Activated T-cell treated with anti-CD3 and anti-CD28 coated beads, Interleukin-2, amount 50 U/mL, for 72 hours (primary cell): ENCODE measurements around the gene PCDHA8. TPM values are rescaled to one million over a fixed set of nuclear protein-coding genes. Genes with fewer than 3 reads are reported as not detected.
"Not testable (repeated sequence)": the region's sequence is repeated elsewhere in the genome, so short reads cannot be mapped to it uniquely, and the experiment has no call there.

ENCODE experiments used
- ATAC-seq, 2 donors: fragments of 150-1000 bp; cut with Tn5 transposase; replicated peaks in 1 of 2; 2 replicates each; pipeline ENCODE4 v1.10.0; 2021; ENCODE audit warnings: moderate library complexity in 2 of 2, mild to moderate bottlenecking in 1 of 2
- DNase-seq, 2 donors: peaks; one replicate each; pipeline ENCODE4 v3.0.0; 2021 to 2022; ENCODE audit warnings: mixed read lengths in 1 of 2
- H3K27ac Mint-ChIP-seq: one replicate; pipeline ENCODE4 v1.8.0; 2022; ENCODE audit warnings: mild to moderate bottlenecking, moderate library complexity, mixed read lengths
- H3K27me3 Mint-ChIP-seq: one replicate; pipeline ENCODE4 v1.8.0; 2022; ENCODE audit warnings: low read depth, mixed read lengths
- H3K36me3 Mint-ChIP-seq, 2 donors: one replicate each; pipeline ENCODE4 v1.8.0; 2022; ENCODE audit warnings: mixed read lengths in 2 of 2, mild to moderate bottlenecking in 1 of 2; ENCODE audit not compliant: insufficient read depth in 2 of 2
- H3K4me1 Mint-ChIP-seq: one replicate; pipeline ENCODE4 v1.8.0; 2022; ENCODE audit warnings: low read depth, mixed read lengths
- H3K4me3 Mint-ChIP-seq, 2 donors: one replicate each; pipeline ENCODE4 v1.8.0; 2022; ENCODE audit warnings: mild to moderate bottlenecking in 2 of 2, mixed read lengths in 2 of 2, moderate library complexity in 2 of 2
- H3K9me3 Mint-ChIP-seq, 2 donors: one replicate each; pipeline ENCODE4 v1.8.0; 2022; ENCODE audit warnings: mixed read lengths in 2 of 2
- total RNA-seq, 2 donors: library from RNA; stranded (reverse); gene quantifications; one replicate each; pipeline ENCODE4 v1.2.3, GENCODE V29; 2022

The PCDHA8 gene
- total RNA-seq, 2 donors from 2014 or later: not detected

GRCh38 chr5:140842798-140843733 is 2.1 kb downstream of the PCDHA8 start:
- Mint-ChIP-seq H3K9me3 (peaks cover 6 to 8% of the 10 kb centered on the region in 2 donors), H3K36me3 (peaks cover 7 to 19% of the 10 kb centered on the region in 2 donors), H3K27ac (no peak overlapping the region), H3K4me1 (no peaks in the 10 kb centered on the region), H3K27me3 (peaks cover 22% of the 10 kb centered on the region), H3K4me3 (no peak overlapping the region)
- DNase-seq (no peak), ATAC-seq (no peak)

- not testable (repeated sequence) for DNase-seq, H3K4me3 Mint-ChIP-seq, H3K27ac Mint-ChIP-seq, H3K4me1 Mint-ChIP-seq, ATAC-seq, H3K9me3 Mint-ChIP-seq, H3K36me3 Mint-ChIP-seq
- H3K27me3 Mint-ChIP-seq: peaks cover 11% of the 10 kb centered on the region
These were observed 7.4 kb downstream of the PCDHA8 start, which contains the start of gene PCDHA9 for GRCh38 chr5:140848139-140849102. Gene PCDHA9, plus strand, starts transcription at chr5:140848382. Its CDS starts 114 bp downstream, at chr5:140848496.

- not testable (repeated sequence) for H3K27ac Mint-ChIP-seq, DNase-seq, H3K36me3 Mint-ChIP-seq, H3K9me3 Mint-ChIP-seq, H3K4me1 Mint-ChIP-seq, H3K4me3 Mint-ChIP-seq, ATAC-seq
- peaks cover 11% of the 10 kb centered on the region for H3K27me3 Mint-ChIP-seq
These were observed 9.0 kb downstream of the PCDHA8 start for GRCh38 chr5:140849831-140850634.

DNA sequence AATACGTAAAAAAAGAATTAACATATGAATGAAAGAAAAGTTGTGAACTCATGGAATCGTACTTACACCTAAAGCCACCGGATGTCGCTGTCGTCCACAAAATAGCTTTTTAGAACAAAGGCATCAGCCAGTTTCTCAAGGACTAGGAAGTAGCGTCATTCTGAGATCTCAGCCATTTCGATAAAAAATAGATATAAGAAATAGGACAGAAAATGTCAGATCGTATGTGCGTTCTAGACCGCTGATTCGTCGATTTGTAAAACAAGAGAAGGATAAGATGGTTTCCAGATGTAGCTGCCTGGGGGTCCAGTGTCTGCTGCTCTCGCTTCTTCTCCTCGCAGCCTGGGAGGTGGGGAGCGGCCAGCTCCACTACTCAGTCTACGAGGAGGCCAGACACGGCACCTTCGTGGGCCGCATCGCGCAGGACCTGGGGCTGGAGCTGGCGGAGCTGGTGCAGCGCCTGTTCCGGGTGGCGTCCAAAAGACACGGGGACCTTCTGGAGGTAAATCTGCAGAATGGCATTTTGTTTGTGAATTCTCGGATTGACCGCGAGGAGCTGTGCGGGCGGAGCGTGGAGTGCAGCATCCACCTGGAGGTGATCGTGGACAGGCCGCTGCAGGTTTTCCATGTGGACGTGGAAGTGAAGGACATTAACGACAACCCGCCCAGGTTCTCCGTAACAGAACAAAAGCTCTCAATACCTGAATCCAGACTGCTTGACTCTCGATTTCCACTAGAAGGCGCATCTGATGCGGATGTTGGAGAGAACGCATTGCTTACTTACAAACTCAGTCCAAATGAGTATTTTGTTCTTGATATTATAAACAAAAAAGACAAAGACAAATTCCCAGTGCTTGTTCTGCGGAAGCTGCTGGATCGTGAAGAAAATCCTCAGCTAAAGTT is 15.0 kb downstream of the PCDHA8 start, which contains the start of gene PCDHA10:
TSS of gene PCDHA10 (plus strand) at position 126 of the 903 bp plus-strand sequence. CDS start at position 278, 152 bp downstream.
- Mint-ChIP-seq H3K36me3 (peaks cover 7 to 17% of the 10 kb centered on the region in 2 donors), H3K9me3 (peaks cover 5 to 8% of the 10 kb centered on the region in 2 donors), H3K27ac (no peak within 1 kb of the TSS), H3K4me1 (no peaks in the 10 kb centered on the region), H3K27me3 (peaks cover 11% of the 10 kb centered on the region), H3K4me3 (no peak within 1 kb of the TSS)
- DNase-seq (no peak), ATAC-seq (no peak)

DNA sequence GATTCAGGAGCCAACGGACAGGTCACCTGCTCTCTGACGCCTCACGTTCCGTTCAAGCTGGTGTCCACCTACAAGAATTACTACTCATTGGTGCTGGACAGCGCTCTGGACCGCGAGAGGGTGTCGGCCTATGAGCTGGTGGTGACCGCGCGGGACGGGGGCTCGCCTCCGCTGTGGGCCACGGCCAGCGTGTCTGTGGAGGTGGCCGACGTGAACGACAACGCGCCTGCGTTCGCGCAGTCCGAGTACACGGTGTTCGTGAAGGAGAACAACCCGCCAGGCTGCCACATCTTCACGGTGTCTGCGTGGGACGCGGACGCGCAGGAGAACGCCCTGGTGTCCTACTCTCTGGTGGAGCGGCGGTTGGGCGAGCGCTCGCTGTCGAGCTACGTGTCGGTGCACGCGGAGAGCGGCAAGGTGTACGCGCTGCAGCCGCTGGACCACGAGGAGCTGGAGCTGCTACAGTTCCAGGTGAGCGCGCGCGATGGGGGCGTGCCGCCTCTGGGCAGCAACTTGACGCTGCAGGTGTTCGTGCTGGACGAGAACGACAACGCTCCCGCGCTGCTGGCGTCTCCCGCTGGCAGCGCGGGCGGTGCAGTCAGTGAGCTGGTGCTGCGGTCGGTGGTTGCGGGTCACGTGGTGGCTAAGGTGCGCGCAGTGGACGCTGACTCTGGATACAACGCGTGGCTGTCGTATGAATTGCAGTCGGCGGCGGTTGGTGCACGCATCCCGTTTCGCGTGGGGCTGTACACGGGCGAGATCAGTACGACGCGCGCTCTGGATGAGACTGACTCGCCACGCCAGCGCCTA is 16.4 kb downstream of the PCDHA8 start:
- peaks cover 7 to 8% of the 10 kb centered on the region in 2 donors for H3K9me3 Mint-ChIP-seq
- H3K4me3 Mint-ChIP-seq: no peak overlapping the region

GRCh38 chr5:140857987-140858240 is 16.9 kb downstream of the PCDHA8 start:
- no peak overlapping the region for H3K27ac Mint-ChIP-seq
- H3K4me1 Mint-ChIP-seq: no peaks in the 10 kb centered on the region
- ATAC-seq (no peak), DNase-seq (no peak)
- no peak overlapping the region for H3K4me3 Mint-ChIP-seq
- peaks cover 11% of the 10 kb centered on the region for H3K27me3 Mint-ChIP-seq
- peaks cover 6 to 8% of the 10 kb centered on the region in 2 donors for H3K9me3 Mint-ChIP-seq
- peaks cover 5 to 19% of the 10 kb centered on the region in 2 donors for H3K36me3 Mint-ChIP-seq

More for the DNA sequence above, 16.4 kb downstream of the PCDHA8 start:
- Mint-ChIP-seq H3K4me1 (no peaks in the 10 kb centered on the region), H3K27ac (no peak overlapping the region), H3K36me3 (peaks cover 7 to 19% of the 10 kb centered on the region in 2 donors), H3K27me3 (peaks cover 11% of the 10 kb centered on the region)
- DNase-seq: no peak
- no peak for ATAC-seq

- peaks cover 6% of the 10 kb centered on the region for H3K27me3 Mint-ChIP-seq
- no peak overlapping the region for H3K4me3 Mint-ChIP-seq
- H3K4me1 Mint-ChIP-seq: no peaks in the 10 kb centered on the region
- DNase-seq: no peak
- H3K36me3 Mint-ChIP-seq: peaks cover 1 to 3% of the 10 kb centered on the region in 2 donors
- no peak overlapping the region for H3K27ac Mint-ChIP-seq
- no peak for ATAC-seq
- peaks cover 1 to 5% of the 10 kb centered on the region in 2 donors for H3K9me3 Mint-ChIP-seq
These were observed 21.7 kb downstream of the PCDHA8 start for GRCh38 chr5:140862441-140863295.

GRCh38 chr5:140868721-140869554 is 28.0 kb downstream of the PCDHA8 start, which contains the start of gene PCDHA11:
Gene PCDHA11, plus strand, starts transcription at chr5:140868957. Its CDS starts 147 bp downstream, at chr5:140869104.
- Mint-ChIP-seq H3K4me3 (no peak within 1 kb of the TSS), H3K36me3 (peaks cover 2 to 11% of the 10 kb centered on the region in 2 donors), H3K4me1 (no peaks in the 10 kb centered on the region), H3K9me3 (peaks cover 1 to 2% of the 10 kb centered on the region in 2 donors), H3K27me3 (peaks cover 19% of the 10 kb centered on the region), H3K27ac (no peak within 1 kb of the TSS)
- ATAC-seq (no peak), DNase-seq (no peak)

DNA sequence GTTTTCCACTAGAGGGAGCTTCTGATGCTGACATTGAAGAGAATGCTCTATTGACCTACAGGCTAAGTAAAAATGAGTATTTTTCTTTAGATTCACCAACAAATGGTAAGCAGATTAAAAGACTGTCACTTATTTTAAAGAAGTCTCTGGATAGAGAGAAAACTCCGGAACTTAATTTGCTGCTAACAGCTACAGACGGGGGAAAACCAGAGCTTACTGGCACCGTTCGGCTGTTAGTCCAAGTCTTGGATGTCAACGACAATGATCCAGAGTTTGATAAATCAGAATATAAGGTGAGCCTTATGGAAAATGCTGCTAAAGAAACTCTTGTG is 28.5 kb downstream of the PCDHA8 start:
- Mint-ChIP-seq H3K4me3 (no peak overlapping the region), H3K9me3 (peaks cover 0 to 2% of the 10 kb centered on the region in 2 donors), H3K36me3 (peaks cover 2 to 11% of the 10 kb centered on the region in 2 donors), H3K4me1 (no peaks in the 10 kb centered on the region), H3K27me3 (peaks cover 22% of the 10 kb centered on the region), H3K27ac (no peak overlapping the region)
- DNase-seq (no peak), ATAC-seq (no peak)
